HG02642 (cell line): ENCODE measurements around the gene FAM78B.

Experiments
- ATAC-seq: cut with Tn5 transposase; IDR thresholded peaks from one replicate; pipeline ENCODE4 v1.9.1; 2021; ENCODE audit warnings: mild to moderate bottlenecking; ENCODE audit not compliant: unreplicated experiment, poor library complexity

Gene FAM78B

DNA sequence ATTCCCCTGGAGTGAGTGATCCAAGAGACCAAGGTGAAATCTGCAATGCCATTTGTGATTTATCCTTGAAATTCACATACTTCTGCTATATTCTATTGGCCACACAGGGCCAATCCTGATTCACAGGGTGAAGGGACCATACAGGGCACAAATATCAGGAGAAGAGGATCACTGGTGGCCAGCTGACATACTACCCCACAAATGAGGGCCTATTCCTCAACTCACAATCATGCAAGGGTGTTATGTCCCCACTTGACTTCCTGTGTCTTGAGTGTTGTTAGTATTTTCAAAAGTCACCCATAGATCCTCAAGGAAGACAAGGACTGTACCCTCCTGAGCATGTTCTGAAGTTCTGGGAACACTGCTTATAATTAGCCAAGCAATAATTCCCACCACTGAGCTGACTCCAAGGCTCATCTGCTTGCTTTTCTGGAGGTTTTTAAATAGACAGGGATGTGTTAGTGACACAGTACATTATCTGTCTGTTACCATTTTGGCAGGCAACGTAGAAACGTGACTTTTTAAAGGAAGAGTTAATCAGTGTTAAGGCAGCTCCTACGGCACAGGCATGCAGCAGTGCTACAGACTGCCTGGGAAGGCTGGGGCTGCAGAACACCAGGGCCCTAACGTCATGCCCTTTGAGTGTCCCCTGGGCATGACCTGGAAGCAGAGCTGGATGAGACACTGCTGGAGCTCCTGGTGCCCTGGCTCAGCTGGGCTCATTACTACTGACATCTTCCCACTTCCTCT lies 137.4 kb downstream of the FAM78B start:
- ATAC-seq = no peak

DNA sequence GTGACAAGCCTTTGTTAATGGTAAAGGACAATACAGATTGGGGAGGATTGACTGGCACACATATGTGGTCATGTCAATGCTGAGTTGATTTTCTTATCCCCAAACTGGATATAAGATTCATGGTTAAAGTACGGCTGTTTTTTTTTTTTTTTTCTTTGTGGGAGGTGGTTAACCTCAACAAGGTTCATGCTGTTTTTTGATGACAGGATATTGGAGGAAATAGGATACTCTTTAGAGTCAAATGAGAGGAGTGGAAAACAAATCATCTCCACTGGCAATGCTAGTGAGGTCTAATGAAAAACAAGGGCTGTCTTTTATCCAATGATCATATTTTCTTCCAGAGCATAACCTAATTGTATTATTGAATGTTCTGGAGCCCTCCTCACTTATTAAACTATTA lies 140.2 kb downstream of the FAM78B start:
- ATAC-seq = no peak

DNA sequence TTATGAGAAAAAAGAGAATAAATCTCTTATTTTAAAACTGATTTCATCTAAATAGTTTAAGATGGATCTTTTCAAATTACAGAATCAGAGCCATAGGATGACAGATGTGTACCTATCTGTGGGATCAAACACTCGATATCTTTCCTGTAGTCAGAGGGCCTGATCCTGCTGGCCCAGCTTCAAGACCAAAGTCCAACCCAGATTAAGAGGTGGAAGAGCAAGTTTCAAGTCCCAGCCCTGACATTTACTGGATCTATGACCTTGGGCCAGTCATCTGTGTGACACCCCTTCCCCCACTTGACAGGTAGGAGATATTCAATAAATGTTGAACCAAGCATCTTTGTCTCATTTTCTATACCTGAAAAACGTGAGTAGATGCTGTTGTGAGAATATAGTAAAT lies 140.7 kb downstream of the FAM78B start:
- ATAC-seq = no peak

DNA sequence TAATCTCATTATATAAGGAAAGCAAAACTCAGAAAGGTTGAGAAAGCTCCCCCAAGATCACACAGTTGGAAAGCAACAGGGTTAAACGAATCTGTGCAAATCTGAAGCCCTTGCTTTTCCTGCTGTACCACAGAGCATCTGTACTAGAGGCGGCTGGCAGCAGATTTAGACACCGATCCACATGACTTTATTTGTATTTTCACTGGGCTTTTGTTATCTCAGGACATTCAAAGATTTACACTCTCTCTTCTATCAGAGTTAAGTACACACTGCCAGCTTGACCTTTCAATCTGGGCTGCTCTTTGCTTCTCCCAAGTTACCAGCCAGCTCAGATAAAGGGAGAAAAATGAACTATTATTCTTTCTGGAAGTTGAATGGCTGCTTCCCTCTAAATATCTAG lies 146.6 kb downstream of the FAM78B start:
- ATAC-seq = no peak
